Kidney epithelial cell (primary cell): Measurements from ENCODE around the gene COX15. TPM values are rescaled to one million over a fixed set of nuclear protein-coding genes. Genes with fewer than 3 reads are reported as not detected.
"Not testable (repeated sequence)": the region's sequence is repeated elsewhere in the genome, so short reads cannot be mapped to it uniquely, and the experiment has no call there.

Experiments used
- DNase-seq: peaks from one replicate; pipeline ENCODE4 v3.0.0-alpha.2; 2010; ENCODE audit warnings: low read depth
- H3K27me3 ChIP-seq: 2 replicates; pipeline ENCODE4 v1.6.0; 2011; ENCODE audit warnings: low read length; ENCODE audit not compliant: control insufficient read depth, insufficient read depth
- H3K36me3 ChIP-seq: 2 replicates; pipeline ENCODE4 v1.5.1; 2011; ENCODE audit warnings: low read length; ENCODE audit not compliant: control insufficient read depth, insufficient read depth
- H3K4me3 ChIP-seq: 2 replicates; pipeline ENCODE4 v1.5.1; 2011; ENCODE audit warnings: low read depth, mild to moderate bottlenecking, control low read depth, low read length
- CTCF ChIP-seq: IDR thresholded peaks from 2 replicates; pipeline ENCODE4 v1.5.1; 2011; ENCODE audit warnings: mild to moderate bottlenecking, moderate library complexity, low read length, control low read depth, inconsistent platforms; ENCODE audit not compliant: insufficient read depth, poor library complexity, severe bottlenecking
- total RNA-seq: library from RNA; depleted of rRNA; stranded (reverse); fragments of >200 nt; gene quantifications from 2 replicates; pipeline ENCODE4 v1.2.3, GENCODE V29; 2015

COX15 gene
- total RNA-seq, 1 donor from 2014 or later = 45.9 TPM

GRCh38 chr10:99760321-99760720 lies 28.4 kb upstream of the COX15 start:
- H3K36me3 ChIP-seq = no peaks in the 10 kb centered on the region
- no peak for TF ChIP-seq CTCF

GRCh38 chr10:99758211-99758891 lies 26.4 kb upstream of the COX15 start:
- H3K4me3 ChIP-seq = no peak overlapping the region
- TF ChIP-seq CTCF = no peak
- H3K36me3 ChIP-seq = no peaks in the 10 kb centered on the region
- no peak for DNase-seq
- no peaks in the 10 kb centered on the region for H3K27me3 ChIP-seq

More at GRCh38 chr10:99760321-99760720, 28.4 kb upstream of the COX15 start:
- no peak overlapping the region for H3K4me3 ChIP-seq
- DNase-seq = no peak
- H3K27me3 ChIP-seq = no peaks in the 10 kb centered on the region

GRCh38 chr10:99756159-99756558 lies 24.2 kb upstream of the COX15 start:
- TF ChIP-seq CTCF = no peak
- Histone ChIP-seq H3K27me3 (no peaks in the 10 kb centered on the region), H3K36me3 (no peaks in the 10 kb centered on the region), H3K4me3 (no peak overlapping the region)
- DNase-seq = no peak

GRCh38 chr10:99754670-99755069 lies 22.7 kb upstream of the COX15 start:
- TF ChIP-seq CTCF = no peak
- Histone ChIP-seq H3K4me3 (no peak overlapping the region), H3K36me3 (no peaks in the 10 kb centered on the region), H3K27me3 (no peaks in the 10 kb centered on the region)
- no peak for DNase-seq

- no peak for TF ChIP-seq CTCF
- H3K36me3 ChIP-seq = no peaks in the 10 kb centered on the region
- no peak for DNase-seq
- no peaks in the 10 kb centered on the region for H3K27me3 ChIP-seq
- H3K4me3 ChIP-seq = no peak overlapping the region
Observed at GRCh38 chr10:99750641-99751040, 18.7 kb upstream of the COX15 start.

- H3K36me3 ChIP-seq = no peaks in the 10 kb centered on the region
Observed at GRCh38 chr10:99748823-99749451, 17.0 kb upstream of the COX15 start.

GRCh38 chr10:99746166-99746565 lies 14.2 kb upstream of the COX15 start:
- not testable (repeated sequence) for DNase-seq, H3K36me3 ChIP-seq, H3K4me3 ChIP-seq, H3K27me3 ChIP-seq

More at GRCh38 chr10:99748823-99749451, 17.0 kb upstream of the COX15 start:
- DNase-seq = no peak
- TF ChIP-seq CTCF = no peak
- H3K27me3 ChIP-seq = no peaks in the 10 kb centered on the region
- no peak overlapping the region for H3K4me3 ChIP-seq
